ENCODE data around the gene TBP. TPM values are rescaled to one million over a fixed set of nuclear protein-coding genes. Genes with fewer than 3 reads are reported as not detected.

The TBP gene
- total RNA-seq, 1 donor from 2014 or later, result 19.3 TPM

- Histone ChIP-seq H3K4me2 (ENCODE audit: low read length) (peak overlapping the region; percentile 95), H3K79me2 (ENCODE audit: insufficient read depth, low read length) (peaks cover 35% of the 10 kb centered on the region), H4K20me1 (ENCODE audit: insufficient read depth, low read length) (peaks cover 11% of the 10 kb centered on the region), H3K9ac (ENCODE audit: low read length) (peak overlapping the region; percentile 91), H3K4me1 (ENCODE audit: insufficient read depth, low read length) (peaks cover 11% of the 10 kb centered on the region), H2AFZ (ENCODE audit: low read depth, low read length) (peak overlapping the region; percentile 94), H3K27me3 (ENCODE audit: insufficient read depth, low read length) (no peaks in the 10 kb centered on the region), H3K4me3 (ENCODE audit: insufficient read depth, low read depth, low read length) (peak overlapping the region; percentile 98), H3K9me3 (ENCODE audit: insufficient read depth, low read depth, low read length) (no peaks in the 10 kb centered on the region), H3K36me3 (ENCODE audit: insufficient read depth, low read length) (peaks cover 24% of the 10 kb centered on the region), H3K27ac (ENCODE audit: low read depth, low read length) (peak overlapping the region; percentile 62)
- Mint-ChIP-seq H3K36me3 (ENCODE audit: low read depth, unreplicated experiment) (peaks cover 2% of the 10 kb centered on the region), H3K4me3 (ENCODE audit: unreplicated experiment) (peak overlapping the region; percentile 99), H3K27ac (ENCODE audit: unreplicated experiment) (peak overlapping the region; percentile 71), H3K4me1 (ENCODE audit: low read depth, unreplicated experiment) (peaks cover 6% of the 10 kb centered on the region), H3K9me3 (ENCODE audit: unreplicated experiment) (peaks cover 5% of the 10 kb centered on the region), H3K27me3 (ENCODE audit: low read depth, unreplicated experiment) (no peaks in the 10 kb centered on the region)
- DNase-seq (ENCODE audit: low read depth), result no peak
- TF ChIP-seq EZH2 (IDR thresholded peaks at IDR 0.05; ENCODE audit: insufficient read depth, low read length) (no peak), CTCF (IDR thresholded peaks at IDR 0.05; ENCODE audit: insufficient read depth, low read depth, low read length) (no peak)
- FAIRE-seq, result no peak
These were observed 30.9 kb downstream of the TBP start for GRCh38 chr6:170584954-170585498.

DNA sequence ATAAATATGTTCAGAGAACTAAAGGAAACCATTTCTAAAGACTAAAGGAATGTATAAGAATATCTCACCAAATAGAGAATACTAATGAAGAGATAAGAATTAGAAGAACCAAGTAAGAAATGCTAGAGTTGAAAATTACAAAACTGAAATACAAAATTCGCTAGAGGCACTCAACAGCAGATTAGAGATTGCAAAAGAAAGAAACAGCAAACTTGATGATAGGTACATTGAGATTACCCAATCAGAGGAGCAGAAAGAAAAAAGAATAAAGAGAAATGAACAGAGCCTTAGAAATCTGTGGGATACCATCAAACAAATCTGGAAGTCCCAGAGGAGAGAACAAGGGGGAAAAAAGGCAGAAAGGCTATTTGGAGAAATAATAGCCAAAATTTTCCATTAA is 36.6 kb downstream of the TBP start:
- H4K20me1 ChIP-seq (ENCODE audit: insufficient read depth, low read length), result no peaks in the 10 kb centered on the region
- no peaks in the 10 kb centered on the region for H3K27me3 ChIP-seq (ENCODE audit: insufficient read depth, low read length)
- Mint-ChIP-seq H3K4me3 (ENCODE audit: unreplicated experiment) (no peak overlapping the region), H3K27me3 (ENCODE audit: low read depth, unreplicated experiment) (no peaks in the 10 kb centered on the region), H3K9me3 (ENCODE audit: unreplicated experiment) (peaks cover 22% of the 10 kb centered on the region), H3K27ac (ENCODE audit: unreplicated experiment) (no peak overlapping the region), H3K36me3 (ENCODE audit: low read depth, unreplicated experiment) (no peaks in the 10 kb centered on the region), H3K4me1 (ENCODE audit: low read depth, unreplicated experiment) (no peaks in the 10 kb centered on the region)
- no peak overlapping the region for H3K27ac ChIP-seq (ENCODE audit: low read depth, low read length)
- H3K4me2 ChIP-seq (ENCODE audit: low read length), result no peak overlapping the region
- FAIRE-seq (no peak), DNase-seq (ENCODE audit: low read depth) (no peak)
- no peak overlapping the region for H3K4me3 ChIP-seq (ENCODE audit: insufficient read depth, low read depth, low read length)
- no peak overlapping the region for H3K9ac ChIP-seq (ENCODE audit: low read length)
- no peak overlapping the region for H2AFZ ChIP-seq (ENCODE audit: low read depth, low read length)
- no peaks in the 10 kb centered on the region for H3K4me1 ChIP-seq (ENCODE audit: insufficient read depth, low read length)
- no peak for TF ChIP-seq EZH2 (IDR thresholded peaks at IDR 0.05; ENCODE audit: insufficient read depth, low read length)
- no peak for TF ChIP-seq CTCF (IDR thresholded peaks at IDR 0.05; ENCODE audit: insufficient read depth, low read depth, low read length)
- no peaks in the 10 kb centered on the region for H3K79me2 ChIP-seq (ENCODE audit: insufficient read depth, low read length)
- H3K9me3 ChIP-seq (ENCODE audit: insufficient read depth, low read depth, low read length), result no peaks in the 10 kb centered on the region
- H3K36me3 ChIP-seq (ENCODE audit: insufficient read depth, low read length), result no peaks in the 10 kb centered on the region

DNA sequence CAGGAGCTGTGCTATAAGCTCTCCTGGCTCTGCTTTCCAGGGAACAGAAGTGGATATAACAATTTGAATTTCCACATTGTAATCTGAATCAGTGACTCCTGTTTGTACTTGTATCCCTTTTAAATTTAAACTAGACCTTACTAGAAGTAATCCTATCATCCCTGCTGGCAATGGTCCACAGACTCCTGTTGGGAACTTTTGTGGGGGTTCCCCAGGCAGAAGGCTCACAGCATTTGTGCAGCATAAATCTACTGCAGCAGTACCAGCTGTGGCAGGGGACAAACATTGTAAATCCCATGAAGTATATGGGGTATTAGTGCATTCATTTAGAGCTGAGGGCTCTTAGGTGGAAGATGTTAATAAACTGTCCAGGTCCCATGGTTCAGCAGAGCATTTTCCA is 42.3 kb downstream of the TBP start:
- no peaks in the 10 kb centered on the region for H3K36me3 ChIP-seq (ENCODE audit: insufficient read depth, low read length)
- no peak overlapping the region for H3K9ac ChIP-seq (ENCODE audit: low read length)
- peaks cover 2% of the 10 kb centered on the region for H3K27me3 Mint-ChIP-seq (ENCODE audit: low read depth, unreplicated experiment)
- H4K20me1 ChIP-seq (ENCODE audit: insufficient read depth, low read length), result no peaks in the 10 kb centered on the region
- H3K9me3 Mint-ChIP-seq (ENCODE audit: unreplicated experiment), result peaks cover 15% of the 10 kb centered on the region
- no peaks in the 10 kb centered on the region for H3K36me3 Mint-ChIP-seq (ENCODE audit: low read depth, unreplicated experiment)
- no peak overlapping the region for H3K4me2 ChIP-seq (ENCODE audit: low read length)
- no peak for DNase-seq (ENCODE audit: low read depth)
- no peaks in the 10 kb centered on the region for H3K9me3 ChIP-seq (ENCODE audit: insufficient read depth, low read depth, low read length)
- no peak overlapping the region for H3K4me3 Mint-ChIP-seq (ENCODE audit: unreplicated experiment)
- H3K27me3 ChIP-seq (ENCODE audit: insufficient read depth, low read length), result peaks cover 2% of the 10 kb centered on the region
- H3K4me1 ChIP-seq (ENCODE audit: insufficient read depth, low read length), result no peaks in the 10 kb centered on the region
- H3K27ac Mint-ChIP-seq (ENCODE audit: unreplicated experiment), result no peak overlapping the region
- no peak for FAIRE-seq
- H3K4me1 Mint-ChIP-seq (ENCODE audit: low read depth, unreplicated experiment), result no peaks in the 10 kb centered on the region
- H3K4me3 ChIP-seq (ENCODE audit: insufficient read depth, low read depth, low read length), result no peak overlapping the region
- H2AFZ ChIP-seq (ENCODE audit: low read depth, low read length), result no peak overlapping the region
- TF ChIP-seq CTCF (IDR thresholded peaks at IDR 0.05; ENCODE audit: insufficient read depth, low read depth, low read length) (no peak), EZH2 (IDR thresholded peaks at IDR 0.05; ENCODE audit: insufficient read depth, low read length) (no peak)
- no peak overlapping the region for H3K27ac ChIP-seq (ENCODE audit: low read depth, low read length)
- H3K79me2 ChIP-seq (ENCODE audit: insufficient read depth, low read length), result no peaks in the 10 kb centered on the region

All from astrocyte (in vitro differentiated cells and primary cell).